Ishikawa (cell line): ENCODE results near the gene ACTA2.

Experiments
- CEBPB ChIP-seq: IDR thresholded peaks from 2 replicates; pipeline ENCODE4 v1.6.1; 2012
- CREB1 ChIP-seq: IDR thresholded peaks from 2 replicates; pipeline ENCODE4 v1.6.1; 2012; ENCODE audit warnings: low read depth
- EGR1 ChIP-seq: IDR thresholded peaks from 2 replicates; pipeline ENCODE4 v1.6.1; 2012
- EP300 ChIP-seq: IDR thresholded peaks from 2 replicates; pipeline ENCODE4 v1.6.1; 2012; ENCODE audit warnings: borderline replicate concordance
- FOXM1 ChIP-seq: IDR thresholded peaks from 2 replicates; pipeline ENCODE4 v1.6.1; 2012; ENCODE audit warnings: low read depth, borderline replicate concordance
- MAX ChIP-seq: IDR thresholded peaks from 2 replicates; pipeline ENCODE4 v1.6.1; 2012
- NFIC ChIP-seq: IDR thresholded peaks from 2 replicates; pipeline ENCODE4 v1.6.1; 2012
- RAD21 ChIP-seq: IDR thresholded peaks from 2 replicates; pipeline ENCODE4 v1.6.1; 2012; ENCODE audit warnings: low read depth
- REST ChIP-seq: IDR thresholded peaks from 2 replicates; pipeline ENCODE4 v1.6.1; 2012; ENCODE audit warnings: low read depth, mild to moderate bottlenecking
- TAF1 ChIP-seq: IDR thresholded peaks from 2 replicates; pipeline ENCODE4 v1.6.1; 2012; ENCODE audit warnings: low read depth, mild to moderate bottlenecking
- TCF12 ChIP-seq: IDR thresholded peaks from 2 replicates; pipeline ENCODE4 v1.6.1; 2012; ENCODE audit warnings: low read depth
- TEAD4 ChIP-seq: IDR thresholded peaks from 2 replicates; pipeline ENCODE4 v1.6.1; 2012
- USF1 ChIP-seq: IDR thresholded peaks from 2 replicates; pipeline ENCODE4 v1.6.1; 2012
- YY1 ChIP-seq: IDR thresholded peaks from 2 replicates; pipeline ENCODE4 v1.6.1; 2012; ENCODE audit warnings: low read depth
- ZBTB7A ChIP-seq: IDR thresholded peaks from 2 replicates; pipeline ENCODE4 v1.6.1; 2012; ENCODE audit warnings: low read depth

Gene ACTA2

GRCh38 chr10:88941026-88941425 lies 11.5 kb downstream of the ACTA2 start:
- no peak for TF ChIP-seq FOXM1
- TF ChIP-seq USF1: no peak
- no peak for TF ChIP-seq TCF12
- no peak for TF ChIP-seq MAX
- no peak for TF ChIP-seq TEAD4
- no peak for TF ChIP-seq ZBTB7A
- TF ChIP-seq RAD21: no peak
- no peak for TF ChIP-seq NFIC
- TF ChIP-seq TAF1: no peak
- TF ChIP-seq EP300: no peak
- no peak for TF ChIP-seq YY1

- TF ChIP-seq TAF1 (no peak), MAX (no peak), REST (no peak), EGR1 (no peak), ZBTB7A (no peak)
Measured at GRCh38 chr10:88938938-88939337, 13.6 kb downstream of the ACTA2 start.

GRCh38 chr10:88938039-88938438 lies 14.5 kb downstream of the ACTA2 start:
- TF ChIP-seq EP300 (no peak), ZBTB7A (no peak), NFIC (no peak), TAF1 (no peak), TCF12 (no peak), RAD21 (no peak), USF1 (no peak), YY1 (no peak), EGR1 (no peak), CEBPB (no peak), REST (no peak), FOXM1 (no peak), MAX (no peak), TEAD4 (no peak), CREB1 (no peak)

GRCh38 chr10:88936656-88937055 lies 15.9 kb downstream of the ACTA2 start:
- TF ChIP-seq RAD21: no peak
- no peak for TF ChIP-seq TCF12
- no peak for TF ChIP-seq USF1
- no peak for TF ChIP-seq CREB1
- no peak for TF ChIP-seq FOXM1
- TF ChIP-seq CEBPB: no peak
- no peak for TF ChIP-seq TEAD4
- TF ChIP-seq REST: no peak
- no peak for TF ChIP-seq TAF1
- no peak for TF ChIP-seq YY1
- TF ChIP-seq NFIC: no peak
- TF ChIP-seq ZBTB7A: no peak
- no peak for TF ChIP-seq EP300
- TF ChIP-seq MAX: no peak
- no peak for TF ChIP-seq EGR1
